ENCODE measurements around the gene RBM25. TPM values are rescaled to one million over a fixed set of nuclear protein-coding genes. Genes with fewer than 3 reads are reported as not detected.
"Not testable (repeated sequence)": the region's sequence is repeated elsewhere in the genome, so short reads cannot be mapped to it uniquely, and the experiment has no call there.

RBM25 gene
- total RNA-seq, 1 experiment from 2014 or later, result 142 TPM

GRCh38 chr14:73058224-73058921 is at the start of gene RBM25 (continued):
- TF ChIP-seq, protein P1, sequence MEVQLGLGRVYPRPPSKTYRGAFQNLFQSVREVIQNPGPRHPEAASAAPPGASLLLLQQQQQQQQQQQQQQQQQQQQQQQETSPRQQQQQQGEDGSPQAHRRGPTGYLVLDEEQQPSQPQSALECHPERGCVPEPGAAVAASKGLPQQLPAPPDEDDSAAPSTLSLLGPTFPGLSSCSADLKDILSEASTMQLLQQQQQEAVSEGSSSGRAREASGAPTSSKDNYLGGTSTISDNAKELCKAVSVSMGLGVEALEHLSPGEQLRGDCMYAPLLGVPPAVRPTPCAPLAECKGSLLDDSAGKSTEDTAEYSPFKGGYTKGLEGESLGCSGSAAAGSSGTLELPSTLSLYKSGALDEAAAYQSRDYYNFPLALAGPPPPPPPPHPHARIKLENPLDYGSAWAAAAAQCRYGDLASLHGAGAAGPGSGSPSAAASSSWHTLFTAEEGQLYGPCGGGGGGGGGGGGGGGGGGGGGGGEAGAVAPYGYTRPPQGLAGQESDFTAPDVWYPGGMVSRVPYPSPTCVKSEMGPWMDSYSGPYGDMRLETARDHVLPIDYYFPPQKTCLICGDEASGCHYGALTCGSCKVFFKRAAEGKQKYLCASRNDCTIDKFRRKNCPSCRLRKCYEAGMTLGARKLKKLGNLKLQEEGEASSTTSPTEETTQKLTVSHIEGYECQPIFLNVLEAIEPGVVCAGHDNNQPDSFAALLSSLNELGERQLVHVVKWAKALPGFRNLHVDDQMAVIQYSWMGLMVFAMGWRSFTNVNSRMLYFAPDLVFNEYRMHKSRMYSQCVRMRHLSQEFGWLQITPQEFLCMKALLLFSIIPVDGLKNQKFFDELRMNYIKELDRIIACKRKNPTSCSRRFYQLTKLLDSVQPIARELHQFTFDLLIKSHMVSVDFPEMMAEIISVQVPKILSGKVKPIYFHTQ (CRISPR knock-in tag; IDR thresholded peaks at IDR 0.05), result no peak
- TF ChIP-seq, protein P2, sequence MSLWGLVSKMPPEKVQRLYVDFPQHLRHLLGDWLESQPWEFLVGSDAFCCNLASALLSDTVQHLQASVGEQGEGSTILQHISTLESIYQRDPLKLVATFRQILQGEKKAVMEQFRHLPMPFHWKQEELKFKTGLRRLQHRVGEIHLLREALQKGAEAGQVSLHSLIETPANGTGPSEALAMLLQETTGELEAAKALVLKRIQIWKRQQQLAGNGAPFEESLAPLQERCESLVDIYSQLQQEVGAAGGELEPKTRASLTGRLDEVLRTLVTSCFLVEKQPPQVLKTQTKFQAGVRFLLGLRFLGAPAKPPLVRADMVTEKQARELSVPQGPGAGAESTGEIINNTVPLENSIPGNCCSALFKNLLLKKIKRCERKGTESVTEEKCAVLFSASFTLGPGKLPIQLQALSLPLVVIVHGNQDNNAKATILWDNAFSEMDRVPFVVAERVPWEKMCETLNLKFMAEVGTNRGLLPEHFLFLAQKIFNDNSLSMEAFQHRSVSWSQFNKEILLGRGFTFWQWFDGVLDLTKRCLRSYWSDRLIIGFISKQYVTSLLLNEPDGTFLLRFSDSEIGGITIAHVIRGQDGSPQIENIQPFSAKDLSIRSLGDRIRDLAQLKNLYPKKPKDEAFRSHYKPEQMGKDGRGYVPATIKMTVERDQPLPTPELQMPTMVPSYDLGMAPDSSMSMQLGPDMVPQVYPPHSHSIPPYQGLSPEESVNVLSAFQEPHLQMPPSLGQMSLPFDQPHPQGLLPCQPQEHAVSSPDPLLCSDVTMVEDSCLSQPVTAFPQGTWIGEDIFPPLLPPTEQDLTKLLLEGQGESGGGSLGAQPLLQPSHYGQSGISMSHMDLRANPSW (CRISPR knock-in tag; conservative IDR thresholded peaks at IDR 0.05; ENCODE audit: low read depth), result no peak
- TF ChIP-seq OVOL2 (CRISPR knock-in tag; IDR thresholded peaks at IDR 0.05; ENCODE audit: borderline replicate concordance), result no peak
- no peak; the same call in 1 of the 2 replicates for TF ChIP-seq NFE2L1 (CRISPR knock-in tag; IDR thresholded peaks at IDR 0.05)
- TF ChIP-seq, protein P3, sequence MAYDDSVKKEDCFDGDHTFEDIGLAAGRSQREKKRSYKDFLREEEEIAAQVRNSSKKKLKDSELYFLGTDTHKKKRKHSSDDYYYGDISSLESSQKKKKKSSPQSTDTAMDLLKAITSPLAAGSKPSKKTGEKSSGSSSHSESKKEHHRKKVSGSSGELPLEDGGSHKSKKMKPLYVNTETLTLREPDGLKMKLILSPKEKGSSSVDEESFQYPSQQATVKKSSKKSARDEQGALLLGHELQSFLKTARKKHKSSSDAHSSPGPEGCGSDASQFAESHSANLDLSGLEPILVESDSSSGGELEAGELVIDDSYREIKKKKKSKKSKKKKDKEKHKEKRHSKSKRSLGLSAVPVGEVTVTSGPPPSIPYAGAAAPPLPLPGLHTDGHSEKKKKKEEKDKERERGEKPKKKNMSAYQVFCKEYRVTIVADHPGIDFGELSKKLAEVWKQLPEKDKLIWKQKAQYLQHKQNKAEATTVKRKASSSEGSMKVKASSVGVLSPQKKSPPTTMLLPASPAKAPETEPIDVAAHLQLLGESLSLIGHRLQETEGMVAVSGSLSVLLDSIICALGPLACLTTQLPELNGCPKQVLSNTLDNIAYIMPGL (CRISPR knock-in tag; IDR thresholded peaks at IDR 0.05), result peak; percentile 71; the same call in 1 of the 2 replicates
- TF ChIP-seq NR2C2 (CRISPR knock-in tag; IDR thresholded peaks at IDR 0.05), result no peak
- no peak for TF ChIP-seq ZNF512 (CRISPR knock-in tag; IDR thresholded peaks at IDR 0.05; ENCODE audit: borderline replicate concordance)
- no peak for TF ChIP-seq NFYB (CRISPR knock-in tag; conservative IDR thresholded peaks at IDR 0.05; ENCODE audit: low read depth)
- TF ChIP-seq ZNF416 (CRISPR knock-in tag; IDR thresholded peaks at IDR 0.05), result peak; percentile 49; the same call in 1 of the 2 replicates
- TF ChIP-seq, protein P4, sequence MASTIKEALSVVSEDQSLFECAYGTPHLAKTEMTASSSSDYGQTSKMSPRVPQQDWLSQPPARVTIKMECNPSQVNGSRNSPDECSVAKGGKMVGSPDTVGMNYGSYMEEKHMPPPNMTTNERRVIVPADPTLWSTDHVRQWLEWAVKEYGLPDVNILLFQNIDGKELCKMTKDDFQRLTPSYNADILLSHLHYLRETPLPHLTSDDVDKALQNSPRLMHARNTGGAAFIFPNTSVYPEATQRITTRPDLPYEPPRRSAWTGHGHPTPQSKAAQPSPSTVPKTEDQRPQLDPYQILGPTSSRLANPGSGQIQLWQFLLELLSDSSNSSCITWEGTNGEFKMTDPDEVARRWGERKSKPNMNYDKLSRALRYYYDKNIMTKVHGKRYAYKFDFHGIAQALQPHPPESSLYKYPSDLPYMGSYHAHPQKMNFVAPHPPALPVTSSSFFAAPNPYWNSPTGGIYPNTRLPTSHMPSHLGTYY (CRISPR knock-in tag; IDR thresholded peaks at IDR 0.05), result no peak
- no peak for TF ChIP-seq GRHL2 (CRISPR knock-in tag; IDR thresholded peaks at IDR 0.05; ENCODE audit: insufficient replicate concordance, severe bottlenecking)

DNA sequence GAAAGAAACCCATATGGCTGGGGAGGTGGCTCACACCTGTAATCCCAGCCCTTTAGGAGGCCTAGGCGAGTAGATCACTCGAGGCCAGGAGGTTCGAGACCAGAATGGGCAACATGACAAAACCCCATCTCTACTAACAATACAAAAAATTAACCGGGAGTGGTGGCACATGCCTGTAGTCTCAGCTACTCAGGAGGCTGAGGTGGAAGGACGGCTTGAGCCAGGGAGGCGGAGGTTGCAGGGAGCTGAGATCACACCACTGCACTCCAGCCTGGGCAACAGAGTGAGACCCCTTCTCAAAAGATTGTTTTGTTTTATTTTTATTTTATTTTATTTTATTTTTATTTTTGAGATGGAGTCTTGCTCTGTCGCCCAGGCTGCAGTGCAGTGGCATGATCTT is 47.1 kb upstream of the RBM25 start:
- ATAC-seq; H3K4me1 Mint-ChIP-seq; POLR2A ChIA-PET; H3K9me3 Mint-ChIP-seq; H3K27ac Mint-ChIP-seq; CTCF ChIA-PET; H3K27me3 Mint-ChIP-seq (ENCODE audit: low read depth); H3K4me3 Mint-ChIP-seq; DNase-seq (ENCODE audit: low spot score): not testable (repeated sequence)
- TF ChIP-seq ZNF121 (CRISPR knock-in tag; IDR thresholded peaks at IDR 0.05), result 0 out of 2 replicates have a peak, but pooled peaks have one; percentile 18
- H3K36me3 Mint-ChIP-seq, result peaks cover 10% of the 10 kb centered on the region; the same call in 1 of the 2 replicates
